HFF-Myc (cell line): ENCODE measurements around the gene WDR81.
"Not testable (repeated sequence)": the region's sequence is repeated elsewhere in the genome, so short reads cannot be mapped to it uniquely, and the experiment has no call there.

Experiments used
- DNase-seq: peaks from one replicate; pipeline ENCODE4 v3.0.0-alpha.2; 2011; ENCODE audit warnings: low read depth; ENCODE audit errors: extremely low read depth
- H3K4me3 ChIP-seq: replicated peaks from 2 replicates; pipeline ENCODE4 v1.5.1; 2011; ENCODE audit warnings: low read depth, mild to moderate bottlenecking, control low read depth, low read length
- CTCF ChIP-seq: IDR thresholded peaks from 2 replicates; pipeline ENCODE4 v1.5.1; 2012; ENCODE audit warnings: mild to moderate bottlenecking, low read depth, low read length, control low read depth; ENCODE audit errors: missing control alignments

WDR81 gene

GRCh38 chr17:1732833-1733321 is 8.4 kb downstream of the WDR81 start:
- no peak overlapping the region for H3K4me3 ChIP-seq

GRCh38 chr17:1733759-1734158 is 9.3 kb downstream of the WDR81 start:
- no peak for DNase-seq
- TF ChIP-seq CTCF = no peak
- H3K4me3 ChIP-seq = no peak overlapping the region

More at GRCh38 chr17:1732833-1733321, 8.4 kb downstream of the WDR81 start:
- no peak for TF ChIP-seq CTCF
- DNase-seq = no peak

- no peak for DNase-seq
- H3K4me3 ChIP-seq = no peak overlapping the region
These were observed 10.9 kb downstream of the WDR81 start for GRCh38 chr17:1735418-1735817.

GRCh38 chr17:1735834-1736347 is 11.4 kb downstream of the WDR81 start:
- DNase-seq = no peak
- no peak overlapping the region for H3K4me3 ChIP-seq
- TF ChIP-seq CTCF = no peak

More at GRCh38 chr17:1735418-1735817, 10.9 kb downstream of the WDR81 start:
- TF ChIP-seq CTCF = no peak

- no peak overlapping the region for H3K4me3 ChIP-seq
- no peak for TF ChIP-seq CTCF
- DNase-seq = no peak
These were observed 12.1 kb downstream of the WDR81 start for GRCh38 chr17:1736348-1737281.

- H3K4me3 ChIP-seq = no peak overlapping the region
- no peak for TF ChIP-seq CTCF
- DNase-seq = no peak
These were observed 13.2 kb downstream of the WDR81 start for GRCh38 chr17:1737531-1738291.

GRCh38 chr17:1741899-1742298 is 17.4 kb downstream of the WDR81 start:
- not testable (repeated sequence) for H3K4me3 ChIP-seq, DNase-seq
